Memory B cell (primary cell): ENCODE measurements around the gene SF3B5.
A peak's percentile ranks its signal among the peaks of the same experiment; 100 is the strongest.
"Not testable (repeated sequence)": the region's sequence is repeated elsewhere in the genome, so short reads cannot be mapped to it uniquely, and the experiment has no call there.

Experiments
- ATAC-seq: fragments of 150-1000 bp; cut with Tn5 transposase; 2 replicates; pipeline ENCODE4 v1.10.0; 2021; ENCODE audit warnings: low read depth, mild to moderate bottlenecking, moderate library complexity
- DNase-seq, 2 donors: peaks; one replicate each; pipeline ENCODE4 v3.0.0; 2022; ENCODE audit warnings: low spot score in 2 of 2
- H3K27ac Mint-ChIP-seq: one replicate; pipeline ENCODE4 v1.8.0; 2022; ENCODE audit warnings: mild to moderate bottlenecking, moderate library complexity, mixed read lengths
- H3K27me3 Mint-ChIP-seq: one replicate; pipeline ENCODE4 v1.8.0; 2022; ENCODE audit warnings: mixed read lengths
- H3K36me3 Mint-ChIP-seq: one replicate; pipeline ENCODE4 v1.8.0; 2022; ENCODE audit warnings: mild to moderate bottlenecking, mixed read lengths
- H3K4me1 Mint-ChIP-seq: one replicate; pipeline ENCODE4 v1.8.0; 2022; ENCODE audit warnings: mixed read lengths
- H3K4me3 Mint-ChIP-seq: one replicate; pipeline ENCODE4 v1.8.0; 2022; ENCODE audit warnings: mild to moderate bottlenecking, moderate library complexity, mixed read lengths
- H3K9me3 Mint-ChIP-seq: one replicate; pipeline ENCODE4 v1.8.0; 2022; ENCODE audit warnings: mixed read lengths

Gene SF3B5

GRCh38 chr6:144093236-144093635 lies 2.1 kb downstream of the SF3B5 start:
- H3K27ac Mint-ChIP-seq: no peak overlapping the region
- ATAC-seq: no peak
- no peak overlapping the region for H3K4me3 Mint-ChIP-seq
- H3K4me1 Mint-ChIP-seq: peaks cover 19% of the 10 kb centered on the region
- no peaks in the 10 kb centered on the region for H3K9me3 Mint-ChIP-seq
- no peak for DNase-seq
- H3K27me3 Mint-ChIP-seq: no peaks in the 10 kb centered on the region
- peaks cover 5% of the 10 kb centered on the region for H3K36me3 Mint-ChIP-seq

GRCh38 chr6:144090384-144090783 lies 5.0 kb downstream of the SF3B5 start:
- peaks cover 23% of the 10 kb centered on the region for H3K4me1 Mint-ChIP-seq
- H3K9me3 Mint-ChIP-seq: no peaks in the 10 kb centered on the region
- peaks cover 8% of the 10 kb centered on the region for H3K36me3 Mint-ChIP-seq
- DNase-seq (no peak), ATAC-seq (no peak)
- no peak overlapping the region for H3K4me3 Mint-ChIP-seq
- H3K27ac Mint-ChIP-seq: no peak overlapping the region
- no peaks in the 10 kb centered on the region for H3K27me3 Mint-ChIP-seq

- H3K27me3 Mint-ChIP-seq: no peaks in the 10 kb centered on the region
- no peaks in the 10 kb centered on the region for H3K9me3 Mint-ChIP-seq
- H3K36me3 Mint-ChIP-seq: peaks cover 7% of the 10 kb centered on the region
- no peak for DNase-seq
- peaks cover 12% of the 10 kb centered on the region for H3K4me1 Mint-ChIP-seq
- no peak overlapping the region for H3K4me3 Mint-ChIP-seq
- H3K27ac Mint-ChIP-seq: no peak overlapping the region
- no peak for ATAC-seq
Observed at GRCh38 chr6:144087789-144088426, 7.5 kb downstream of the SF3B5 start.

- no peaks in the 10 kb centered on the region for H3K9me3 Mint-ChIP-seq
- no peak for DNase-seq
- H3K27ac Mint-ChIP-seq: no peak overlapping the region
- H3K36me3 Mint-ChIP-seq: peaks cover 7% of the 10 kb centered on the region
- H3K4me1 Mint-ChIP-seq: peaks cover 12% of the 10 kb centered on the region
- no peak for ATAC-seq
- H3K27me3 Mint-ChIP-seq: no peaks in the 10 kb centered on the region
- H3K4me3 Mint-ChIP-seq: no peak overlapping the region
Observed at GRCh38 chr6:144086959-144087358, 8.4 kb downstream of the SF3B5 start.

GRCh38 chr6:144083172-144083571 lies 12.2 kb downstream of the SF3B5 start:
- no peaks in the 10 kb centered on the region for H3K9me3 Mint-ChIP-seq
- peaks cover 5% of the 10 kb centered on the region for H3K36me3 Mint-ChIP-seq
- H3K27ac Mint-ChIP-seq: no peak overlapping the region
- H3K4me1 Mint-ChIP-seq: peaks cover 9% of the 10 kb centered on the region
- no peak overlapping the region for H3K4me3 Mint-ChIP-seq
- DNase-seq (no peak), ATAC-seq (no peak)
- no peaks in the 10 kb centered on the region for H3K27me3 Mint-ChIP-seq

- not testable (repeated sequence) for H3K27ac Mint-ChIP-seq, ATAC-seq, H3K27me3 Mint-ChIP-seq, H3K4me3 Mint-ChIP-seq, H3K4me1 Mint-ChIP-seq, H3K9me3 Mint-ChIP-seq, DNase-seq, H3K36me3 Mint-ChIP-seq
Observed at GRCh38 chr6:144082412-144082811, 13.0 kb downstream of the SF3B5 start.

GRCh38 chr6:144077871-144078270 lies 17.5 kb downstream of the SF3B5 start:
- Mint-ChIP-seq H3K27ac (no peak overlapping the region), H3K9me3 (no peaks in the 10 kb centered on the region), H3K36me3 (no peaks in the 10 kb centered on the region), H3K27me3 (no peaks in the 10 kb centered on the region), H3K4me1 (no peaks in the 10 kb centered on the region), H3K4me3 (no peak overlapping the region)
- DNase-seq (no peak), ATAC-seq (no peak)

GRCh38 chr6:144075875-144076274 lies 19.5 kb downstream of the SF3B5 start:
- Mint-ChIP-seq H3K9me3 (no peaks in the 10 kb centered on the region), H3K27me3 (no peaks in the 10 kb centered on the region), H3K27ac (no peak overlapping the region), H3K4me1 (no peaks in the 10 kb centered on the region), H3K4me3 (no peak overlapping the region), H3K36me3 (no peaks in the 10 kb centered on the region)
- ATAC-seq (no peak), DNase-seq (no peak)

- no peaks in the 10 kb centered on the region for H3K36me3 Mint-ChIP-seq
- ATAC-seq (no peak), DNase-seq (no peak)
- no peak overlapping the region for H3K27ac Mint-ChIP-seq
- no peak overlapping the region for H3K4me3 Mint-ChIP-seq
- H3K9me3 Mint-ChIP-seq: no peaks in the 10 kb centered on the region
- no peaks in the 10 kb centered on the region for H3K4me1 Mint-ChIP-seq
- H3K27me3 Mint-ChIP-seq: no peaks in the 10 kb centered on the region
Observed at GRCh38 chr6:144075187-144075586, 20.2 kb downstream of the SF3B5 start.

GRCh38 chr6:144073024-144073423 lies 22.3 kb downstream of the SF3B5 start:
- no peak overlapping the region for H3K27ac Mint-ChIP-seq
- H3K27me3 Mint-ChIP-seq: no peaks in the 10 kb centered on the region
- DNase-seq: no peak
- no peaks in the 10 kb centered on the region for H3K9me3 Mint-ChIP-seq
- H3K4me3 Mint-ChIP-seq: no peak overlapping the region
- H3K36me3 Mint-ChIP-seq: no peaks in the 10 kb centered on the region
- H3K4me1 Mint-ChIP-seq: no peaks in the 10 kb centered on the region
- no peak for ATAC-seq

GRCh38 chr6:144069506-144069905 lies 25.9 kb downstream of the SF3B5 start:
- H3K27ac Mint-ChIP-seq: no peak overlapping the region
- no peak for DNase-seq
- no peaks in the 10 kb centered on the region for H3K9me3 Mint-ChIP-seq
- H3K36me3 Mint-ChIP-seq: no peaks in the 10 kb centered on the region
- H3K4me3 Mint-ChIP-seq: no peak overlapping the region
- H3K27me3 Mint-ChIP-seq: no peaks in the 10 kb centered on the region
- no peak for ATAC-seq
- H3K4me1 Mint-ChIP-seq: peaks cover 22% of the 10 kb centered on the region

GRCh38 chr6:144068794-144069193 lies 26.6 kb downstream of the SF3B5 start:
- ATAC-seq (no peak), DNase-seq (no peak)
- no peak overlapping the region for H3K27ac Mint-ChIP-seq
- no peaks in the 10 kb centered on the region for H3K36me3 Mint-ChIP-seq
- no peaks in the 10 kb centered on the region for H3K27me3 Mint-ChIP-seq
- H3K9me3 Mint-ChIP-seq: no peaks in the 10 kb centered on the region
- no peak overlapping the region for H3K4me3 Mint-ChIP-seq
- H3K4me1 Mint-ChIP-seq: peaks cover 22% of the 10 kb centered on the region

- Mint-ChIP-seq H3K9me3 (no peaks in the 10 kb centered on the region), H3K27me3 (no peaks in the 10 kb centered on the region), H3K4me1 (peaks cover 30% of the 10 kb centered on the region), H3K4me3 (peak overlapping the region; percentile 76), H3K36me3 (no peaks in the 10 kb centered on the region), H3K27ac (peak overlapping the region; percentile 87)
- ATAC-seq: peak; percentile 2
- no peak for DNase-seq
Observed at GRCh38 chr6:144066741-144067484, 28.5 kb downstream of the SF3B5 start.

- Mint-ChIP-seq H3K27me3 (no peaks in the 10 kb centered on the region), H3K9me3 (no peaks in the 10 kb centered on the region), H3K36me3 (no peaks in the 10 kb centered on the region), H3K4me1 (peaks cover 30% of the 10 kb centered on the region), H3K27ac (peak overlapping the region; percentile 87), H3K4me3 (peak overlapping the region; percentile 27)
- DNase-seq (no peak), ATAC-seq (no peak)
Observed at GRCh38 chr6:144066255-144066654, 29.1 kb downstream of the SF3B5 start.

- Mint-ChIP-seq H3K9me3 (no peaks in the 10 kb centered on the region), H3K27me3 (no peaks in the 10 kb centered on the region), H3K27ac (peak overlapping the region; percentile 96), H3K36me3 (no peaks in the 10 kb centered on the region), H3K4me1 (peaks cover 30% of the 10 kb centered on the region), H3K4me3 (peak overlapping the region; percentile 90)
- ATAC-seq: no peak
- no peak for DNase-seq
Observed at GRCh38 chr6:144065213-144065660, 30.1 kb downstream of the SF3B5 start.
